K562 (cell line): ENCODE measurements around the gene MRPL55. TPM values are rescaled to one million over a fixed set of nuclear protein-coding genes. Genes with fewer than 3 reads are reported as not detected.

ENCODE experiments used
- BACH1 ChIP-seq: fragments of 200-800 bp; sonication (Bioruptor generic); IDR thresholded peaks from 2 replicates; pipeline ENCODE4 v1.6.1; 2016; ENCODE audit warnings: missing genetic modification characterization, missing compliant biosample characterization
- CEBPG ChIP-seq, 3 experiments: fragments of 200-800 bp in 1 of 3; sonication (Bioruptor generic) in 1 of 3; sonication (generic) in 1 of 3; formaldehyde crosslinking in 1 of 3; IDR thresholded peaks in 2 of 3; conservative IDR thresholded peaks in 1 of 3; 2 replicates each; pipeline versions ENCODE4 v1.6.1 to v1.8.0; 2016 to 2022; ENCODE audit warnings: missing compliant biosample characterization in 2 of 3, missing genetic modification characterization in 2 of 3, mild to moderate bottlenecking in 1 of 3, missing genetic modification reagents in 1 of 3
- MGA ChIP-seq: fragments of 450-650 bp; IDR thresholded peaks from 2 replicates; pipeline ENCODE4 v1.6.1; 2016; ENCODE audit warnings: mild to moderate bottlenecking, moderate library complexity
- MTA1 ChIP-seq: fragments of 450-650 bp; IDR thresholded peaks from 2 replicates; pipeline ENCODE4 v1.6.1; 2017; ENCODE audit warnings: borderline replicate concordance
- NR2C1 ChIP-seq, 2 experiments: fragments of 450-650 bp; IDR thresholded peaks; 2 replicates each; pipeline ENCODE4 v1.6.1; 2017; ENCODE audit warnings: mild to moderate bottlenecking in 2 of 2, antibody characterized with exemption in 1 of 2, inconsistent platforms in 1 of 2, missing compliant biosample characterization in 1 of 2, missing genetic modification characterization in 1 of 2
- STAT5A ChIP-seq: IDR thresholded peaks from 2 replicates; pipeline ENCODE4 v1.6.1; 2012; ENCODE audit warnings: low read length, inconsistent platforms, borderline replicate concordance
- ZNF395 ChIP-seq: fragments of 200-800 bp; sonication (Bioruptor generic); IDR thresholded peaks from 2 replicates; pipeline ENCODE4 v1.6.1; 2017; ENCODE audit warnings: missing genetic modification characterization, missing compliant biosample characterization
- polyA plus RNA-seq, 8 experiments: library from polyadenylated mRNA; depleted of rRNA in 4 of 8; stranded (reverse) in 5 of 8; unstranded in 3 of 8; fragments of >200 nt; fragmentation: Nextera tagmentation in 2 of 8; fragmentation: Illumina TruSeq in 1 of 8; extraction: Ambion mirVana in 2 of 8; extraction: Trizol in 1 of 8; gene quantifications; 2 replicates each; pipeline versions ENCODE4 v1.2.1 to v1.2.3, GENCODE V29; 2011 to 2014; ENCODE audit warnings: inconsistent platforms in 1 of 8, missing spikeins in 1 of 8
- total RNA-seq, 7 experiments: library from RNA; depleted of rRNA in 6 of 7; stranded (reverse); fragments of >200 nt in 6 of 7; fragmentation: Illumina TruSeq in 2 of 7; extraction: Trizol in 2 of 7; gene quantifications; 2 replicates each; pipeline versions ENCODE4 v1.2.1 to v1.2.3, GENCODE V29; 2011 to 2021; ENCODE audit warnings: low replicate concordance in 1 of 7
- TF ChIP-seq, protein P1 (sequence below): sonication (generic); formaldehyde crosslinking; IDR thresholded peaks from 2 replicates; pipeline ENCODE4 v1.8.0; 2023; ENCODE audit warnings: missing genetic modification reagents, mild to moderate bottlenecking, borderline replicate concordance

The MRPL55 gene
- total and polyA plus RNA-seq, 9 of the 15 experiments (the other 6 are each of a cell fraction or from before 2014, with no cell fraction given): 34.9 to 228 (median 81.0) TPM

GRCh38 chr1:228125185-228125584 is 16.1 kb upstream of the MRPL55 start (continued):
- TF ChIP-seq, protein P1, sequence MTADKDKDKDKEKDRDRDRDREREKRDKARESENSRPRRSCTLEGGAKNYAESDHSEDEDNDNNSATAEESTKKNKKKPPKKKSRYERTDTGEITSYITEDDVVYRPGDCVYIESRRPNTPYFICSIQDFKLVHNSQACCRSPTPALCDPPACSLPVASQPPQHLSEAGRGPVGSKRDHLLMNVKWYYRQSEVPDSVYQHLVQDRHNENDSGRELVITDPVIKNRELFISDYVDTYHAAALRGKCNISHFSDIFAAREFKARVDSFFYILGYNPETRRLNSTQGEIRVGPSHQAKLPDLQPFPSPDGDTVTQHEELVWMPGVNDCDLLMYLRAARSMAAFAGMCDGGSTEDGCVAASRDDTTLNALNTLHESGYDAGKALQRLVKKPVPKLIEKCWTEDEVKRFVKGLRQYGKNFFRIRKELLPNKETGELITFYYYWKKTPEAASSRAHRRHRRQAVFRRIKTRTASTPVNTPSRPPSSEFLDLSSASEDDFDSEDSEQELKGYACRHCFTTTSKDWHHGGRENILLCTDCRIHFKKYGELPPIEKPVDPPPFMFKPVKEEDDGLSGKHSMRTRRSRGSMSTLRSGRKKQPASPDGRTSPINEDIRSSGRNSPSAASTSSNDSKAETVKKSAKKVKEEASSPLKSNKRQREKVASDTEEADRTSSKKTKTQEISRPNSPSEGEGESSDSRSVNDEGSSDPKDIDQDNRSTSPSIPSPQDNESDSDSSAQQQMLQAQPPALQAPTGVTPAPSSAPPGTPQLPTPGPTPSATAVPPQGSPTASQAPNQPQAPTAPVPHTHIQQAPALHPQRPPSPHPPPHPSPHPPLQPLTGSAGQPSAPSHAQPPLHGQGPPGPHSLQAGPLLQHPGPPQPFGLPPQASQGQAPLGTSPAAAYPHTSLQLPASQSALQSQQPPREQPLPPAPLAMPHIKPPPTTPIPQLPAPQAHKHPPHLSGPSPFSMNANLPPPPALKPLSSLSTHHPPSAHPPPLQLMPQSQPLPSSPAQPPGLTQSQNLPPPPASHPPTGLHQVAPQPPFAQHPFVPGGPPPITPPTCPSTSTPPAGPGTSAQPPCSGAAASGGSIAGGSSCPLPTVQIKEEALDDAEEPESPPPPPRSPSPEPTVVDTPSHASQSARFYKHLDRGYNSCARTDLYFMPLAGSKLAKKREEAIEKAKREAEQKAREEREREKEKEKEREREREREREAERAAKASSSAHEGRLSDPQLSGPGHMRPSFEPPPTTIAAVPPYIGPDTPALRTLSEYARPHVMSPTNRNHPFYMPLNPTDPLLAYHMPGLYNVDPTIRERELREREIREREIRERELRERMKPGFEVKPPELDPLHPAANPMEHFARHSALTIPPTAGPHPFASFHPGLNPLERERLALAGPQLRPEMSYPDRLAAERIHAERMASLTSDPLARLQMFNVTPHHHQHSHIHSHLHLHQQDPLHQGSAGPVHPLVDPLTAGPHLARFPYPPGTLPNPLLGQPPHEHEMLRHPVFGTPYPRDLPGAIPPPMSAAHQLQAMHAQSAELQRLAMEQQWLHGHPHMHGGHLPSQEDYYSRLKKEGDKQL (CRISPR knock-in tag): no peak
- TF ChIP-seq MTA1 (no peak), BACH1 (tag) (peak; percentile 75), MGA (no peak), CEBPG (CRISPR knock-in tag; IDR thresholded peaks at IDR 0.05) (no peak), CEBPG (tag; conservative IDR thresholded peaks at IDR 0.05 in 1 of 2, IDR thresholded peaks at IDR 0.05 in 1 of 2) (no peak), STAT5A (no peak), NR2C1 (IDR thresholded peaks at IDR 0.05) (no peak), NR2C1 (tag; IDR thresholded peaks at IDR 0.05) (0 out of 2 replicates have a peak, but pooled peaks have one; percentile 54), ZNF395 (CRISPR knock-in tag) (peak; percentile 79; the same call in 1 of the 2 replicates)
